NB4 (cell line): ENCODE data around the gene RTN4RL2.
A peak's percentile ranks its signal among the peaks of the same experiment; 100 is the strongest.

ENCODE experiments used
- DNase-seq: peaks from one replicate; pipeline ENCODE4 v3.0.0; 2010; ENCODE audit warnings: low read depth
- H3K4me3 ChIP-seq: one replicate; pipeline ENCODE4 v1.5.1; 2011; ENCODE audit warnings: mild to moderate bottlenecking, low read depth, low read length, moderate library complexity
- CTCF ChIP-seq: IDR thresholded peaks from one replicate; pipeline ENCODE4 v1.5.1; 2012; ENCODE audit warnings: low read depth, low read length
- MAX ChIP-seq: IDR thresholded peaks from 2 replicates; pipeline ENCODE4 v1.6.1; 2011; ENCODE audit warnings: low read depth, low read length
- MYC ChIP-seq: IDR thresholded peaks from 2 replicates; pipeline ENCODE4 v1.6.1; 2011; ENCODE audit warnings: low read depth, low read length
- POLR2A ChIP-seq: IDR thresholded peaks from 2 replicates; pipeline ENCODE4 v1.6.1; 2011; ENCODE audit warnings: mild to moderate bottlenecking; ENCODE audit not compliant: insufficient read length; ENCODE audit errors: extremely low read depth

RTN4RL2 gene

GRCh38 chr11:57434640-57435546 lies 25.4 kb upstream of the RTN4RL2 start:
- no peak overlapping the region for H3K4me3 ChIP-seq
- DNase-seq, result peak; percentile 92
- TF ChIP-seq MYC (no peak), MAX (no peak), CTCF (no peak), POLR2A (no peak)

GRCh38 chr11:57436031-57436430 lies 24.3 kb upstream of the RTN4RL2 start:
- TF ChIP-seq POLR2A, result no peak
- TF ChIP-seq MAX, result no peak
- no peak for TF ChIP-seq CTCF
- no peak for TF ChIP-seq MYC
- no peak for DNase-seq
- H3K4me3 ChIP-seq, result no peak overlapping the region

GRCh38 chr11:57438345-57439285 lies 21.7 kb upstream of the RTN4RL2 start:
- no peak for DNase-seq
- TF ChIP-seq MAX (no peak), POLR2A (no peak), MYC (no peak), CTCF (no peak)
- no peak overlapping the region for H3K4me3 ChIP-seq

- no peak overlapping the region for H3K4me3 ChIP-seq
- DNase-seq, result no peak
- no peak for TF ChIP-seq CTCF
- TF ChIP-seq MAX, result no peak
- no peak for TF ChIP-seq POLR2A
- no peak for TF ChIP-seq MYC
Observed at GRCh38 chr11:57439786-57440185, 20.5 kb upstream of the RTN4RL2 start.

- H3K4me3 ChIP-seq, result no peak overlapping the region
- no peak for DNase-seq
- no peak for TF ChIP-seq MYC
Observed at GRCh38 chr11:57440744-57441414, 19.4 kb upstream of the RTN4RL2 start.
